ENCODE results near the gene DOCK11.

GRCh38 chrX:118633530-118633929 lies 137.9 kb downstream of the DOCK11 start:
- TF ChIP-seq EZH2 (IDR thresholded peaks at IDR 0.05; ENCODE audit: insufficient read depth, poor library complexity, severe bottlenecking), result no peak
- TF ChIP-seq EZH2phosphoT487 (IDR thresholded peaks at IDR 0.05; ENCODE audit: insufficient read depth, low read depth), result no peak
